HFFc6 (cell line): ENCODE measurements around the gene VSTM1. TPM values are rescaled to one million over a fixed set of nuclear protein-coding genes. Genes with fewer than 3 reads are reported as not detected.

Experiments used
- DNase-seq: peaks from one replicate; pipeline ENCODE4 v3.0.0-alpha.2; 2018
- H3K27ac Mint-ChIP-seq: 2 replicates; pipeline ENCODE4 v1.8.0; 2020; ENCODE audit warnings: mild to moderate bottlenecking, mixed read lengths
- H3K27me3 Mint-ChIP-seq: 2 replicates; pipeline ENCODE4 v1.8.0; 2021; ENCODE audit warnings: mild to moderate bottlenecking, moderate library complexity, mixed read lengths; ENCODE audit not compliant: insufficient read depth
- H3K36me3 Mint-ChIP-seq: 2 replicates; pipeline ENCODE4 v1.8.0; 2021; ENCODE audit warnings: low read depth, mixed read lengths
- H3K4me1 Mint-ChIP-seq: 2 replicates; pipeline ENCODE4 v1.8.0; 2020; ENCODE audit warnings: low read depth, mixed read lengths
- H3K4me3 Mint-ChIP-seq: 2 replicates; pipeline ENCODE4 v1.8.0; 2020; ENCODE audit warnings: mild to moderate bottlenecking, moderate library complexity, mixed read lengths
- H3K9me3 Mint-ChIP-seq: 2 replicates; pipeline ENCODE4 v1.8.0; 2020; ENCODE audit warnings: mild to moderate bottlenecking, mixed read lengths
- CTCF ChIP-seq: fragments of 200-600 bp; sonication (generic); IDR thresholded peaks from 2 replicates; pipeline ENCODE4 v1.5.0; 2021; ENCODE audit warnings: antibody characterized with exemption, mild to moderate bottlenecking
- total RNA-seq, 6 experiments: library from RNA; stranded (reverse); fragmentation: NEBNext Ultra II Directional; extraction: Animal tissue kit (Norgen Biotek cat#: 25700); gene quantifications; 2 replicates in 1 of 6; 3 replicates in 5 of 6; pipeline ENCODE4 v1.2.3, GENCODE V29; 2021

VSTM1 gene
- total RNA-seq, 6 experiments from 2014 or later, result 1.5 to 2.0 (median 1.8) TPM; not detected in 2

- Mint-ChIP-seq H3K27me3 (peaks cover 57% of the 10 kb centered on the region), H3K4me1 (peaks cover 27% of the 10 kb centered on the region), H3K27ac (no peak overlapping the region), H3K4me3 (no peak overlapping the region), H3K36me3 (no peaks in the 10 kb centered on the region), H3K9me3 (no peaks in the 10 kb centered on the region)
- no peak for TF ChIP-seq CTCF
- no peak for DNase-seq
Measured at GRCh38 chr19:53998223-53998622, 65.5 kb downstream of the VSTM1 start.

GRCh38 chr19:53994811-53995210 lies 68.9 kb downstream of the VSTM1 start:
- Mint-ChIP-seq H3K4me3 (no peak overlapping the region), H3K36me3 (no peaks in the 10 kb centered on the region), H3K4me1 (peaks cover 14% of the 10 kb centered on the region; the same call in 1 of the 2 replicates), H3K27ac (no peak overlapping the region), H3K27me3 (peaks cover 54% of the 10 kb centered on the region), H3K9me3 (no peaks in the 10 kb centered on the region)
- no peak for DNase-seq
- no peak for TF ChIP-seq CTCF

- H3K4me3 Mint-ChIP-seq, result no peak overlapping the region
- peaks cover 50% of the 10 kb centered on the region for H3K27me3 Mint-ChIP-seq
- TF ChIP-seq CTCF, result no peak
Measured at GRCh38 chr19:53993448-53993847, 70.2 kb downstream of the VSTM1 start.

GRCh38 chr19:53992815-53993214 lies 70.9 kb downstream of the VSTM1 start:
- H3K36me3 Mint-ChIP-seq, result no peaks in the 10 kb centered on the region
- TF ChIP-seq CTCF, result no peak
- no peak overlapping the region for H3K27ac Mint-ChIP-seq
- no peak for DNase-seq
- peaks cover 46% of the 10 kb centered on the region for H3K27me3 Mint-ChIP-seq
- no peak overlapping the region for H3K4me3 Mint-ChIP-seq
- H3K4me1 Mint-ChIP-seq, result peaks cover 14% of the 10 kb centered on the region; the same call in 1 of the 2 replicates
- H3K9me3 Mint-ChIP-seq, result no peaks in the 10 kb centered on the region

More at GRCh38 chr19:53993448-53993847, 70.2 kb downstream of the VSTM1 start:
- no peaks in the 10 kb centered on the region for H3K36me3 Mint-ChIP-seq
- peaks cover 14% of the 10 kb centered on the region; the same call in 1 of the 2 replicates for H3K4me1 Mint-ChIP-seq
- H3K9me3 Mint-ChIP-seq, result no peaks in the 10 kb centered on the region
- DNase-seq, result no peak
- no peak overlapping the region for H3K27ac Mint-ChIP-seq

- DNase-seq, result no peak
- no peak overlapping the region for H3K27ac Mint-ChIP-seq
- H3K4me1 Mint-ChIP-seq, result peaks cover 14% of the 10 kb centered on the region; the same call in 1 of the 2 replicates
- TF ChIP-seq CTCF, result no peak
- no peaks in the 10 kb centered on the region for H3K36me3 Mint-ChIP-seq
- peaks cover 40% of the 10 kb centered on the region for H3K27me3 Mint-ChIP-seq
- peak overlapping the region; percentile 57 for H3K4me3 Mint-ChIP-seq
- no peaks in the 10 kb centered on the region for H3K9me3 Mint-ChIP-seq
Measured at GRCh38 chr19:53992211-53992610, 71.5 kb downstream of the VSTM1 start.
